DOHH2 (cell line): ENCODE results near the gene DAGLA.

Source experiments
- H3F3A ChIP-seq: fragments of 200-600 bp; sonication (generic), shearing (Covaris generic); 2 replicates; pipeline ENCODE4 v1.6.0; 2016; ENCODE audit warnings: antibody characterized with exemption, mild to moderate bottlenecking; ENCODE audit not compliant: control insufficient read depth, insufficient read depth
- H3K27ac ChIP-seq: fragments of 200-600 bp; sonication (generic); 2 replicates; pipeline ENCODE4 v1.5.1; 2014; ENCODE audit warnings: low read depth, mild to moderate bottlenecking, low read length, moderate library complexity
- H3K27me3 ChIP-seq: fragments of 200-600 bp; sonication (generic); 2 replicates; pipeline ENCODE4 v1.6.1; 2014; ENCODE audit warnings: mild to moderate bottlenecking, low read length, mixed read lengths; ENCODE audit not compliant: control insufficient read depth
- H3K36me3 ChIP-seq: fragments of 200-600 bp; sonication (generic); 2 replicates; pipeline ENCODE4 v1.6.1; 2014; ENCODE audit warnings: mild to moderate bottlenecking, low read length, moderate library complexity, mixed read lengths; ENCODE audit not compliant: control insufficient read depth
- H3K4me1 ChIP-seq: fragments of 200-600 bp; sonication (generic); 2 replicates; pipeline ENCODE4 v1.6.1; 2014; ENCODE audit warnings: mild to moderate bottlenecking, low read length, mixed read lengths; ENCODE audit not compliant: control insufficient read depth
- H3K4me2 ChIP-seq: fragments of 200-600 bp; sonication (generic); 2 replicates; pipeline ENCODE4 v1.6.0; 2014; ENCODE audit warnings: mild to moderate bottlenecking, low read length, moderate library complexity
- H3K4me3 ChIP-seq: fragments of 200-600 bp; sonication (generic); 2 replicates; pipeline ENCODE4 v1.5.1; 2014; ENCODE audit warnings: mild to moderate bottlenecking, low read length, mixed read lengths
- H3K79me2 ChIP-seq: fragments of 200-600 bp; sonication (generic); 2 replicates; pipeline ENCODE4 v1.6.1; 2014; ENCODE audit warnings: mild to moderate bottlenecking, low read length, mixed read lengths; ENCODE audit not compliant: control insufficient read depth
- H3K9me2 ChIP-seq: fragments of 200-600 bp; sonication (generic); replicated peaks from 2 replicates; pipeline ENCODE4 v1.6.1; 2014; ENCODE audit warnings: mild to moderate bottlenecking, low read length, mixed read lengths; ENCODE audit not compliant: control insufficient read depth
- H3K9me3 ChIP-seq: fragments of 200-600 bp; sonication (generic); 2 replicates; pipeline ENCODE4 v1.6.1; 2014; ENCODE audit warnings: antibody characterized with exemption, low read length, mixed read lengths; ENCODE audit not compliant: control insufficient read depth, insufficient read depth
- H4K20me1 ChIP-seq: fragments of 200-600 bp; sonication (generic); 2 replicates; pipeline ENCODE4 v1.6.0; 2014; ENCODE audit warnings: low read depth, mild to moderate bottlenecking, antibody characterized with exemption, low read length, moderate library complexity; ENCODE audit not compliant: control insufficient read depth, insufficient read depth
- CTCF ChIP-seq: fragments of 200-600 bp; sonication (generic); IDR thresholded peaks from one replicate; pipeline ENCODE4 v1.5.1; 2014; ENCODE audit warnings: antibody characterized with exemption, mild to moderate bottlenecking, low read depth, low read length; ENCODE audit not compliant: poor library complexity, severe bottlenecking
- EZH2phosphoT487 ChIP-seq: fragments of 200-600 bp; sonication (generic); IDR thresholded peaks from 2 replicates; pipeline ENCODE4 v1.6.1; 2017; ENCODE audit warnings: borderline replicate concordance, mild to moderate bottlenecking, antibody characterized with exemption, low read length, moderate library complexity, mixed read lengths

DAGLA gene

GRCh38 chr11:61711037-61711436 lies 30.8 kb downstream of the DAGLA start:
- Histone ChIP-seq H3K27ac (no peak overlapping the region), H3K27me3 (no peaks in the 10 kb centered on the region), H3K79me2 (no peaks in the 10 kb centered on the region), H3K9me2 (no peaks in the 10 kb centered on the region), H3K36me3 (no peaks in the 10 kb centered on the region), H3K4me1 (no peaks in the 10 kb centered on the region), H4K20me1 (no peaks in the 10 kb centered on the region), H3K4me3 (no peak overlapping the region), H3F3A (no peaks in the 10 kb centered on the region), H3K4me2 (no peak overlapping the region), H3K9me3 (no peaks in the 10 kb centered on the region)
- TF ChIP-seq CTCF (no peak), EZH2phosphoT487 (no peak)

GRCh38 chr11:61711498-61711897 lies 31.3 kb downstream of the DAGLA start:
- H3K4me3 ChIP-seq, result no peak overlapping the region
- H3K27ac ChIP-seq, result no peak overlapping the region
- no peaks in the 10 kb centered on the region for H3K9me3 ChIP-seq
- H3K27me3 ChIP-seq, result no peaks in the 10 kb centered on the region
- TF ChIP-seq EZH2phosphoT487 (no peak), CTCF (no peak)
- H3K4me1 ChIP-seq, result no peaks in the 10 kb centered on the region
- H3K9me2 ChIP-seq, result no peaks in the 10 kb centered on the region
- no peaks in the 10 kb centered on the region for H3F3A ChIP-seq
- no peaks in the 10 kb centered on the region for H3K79me2 ChIP-seq
- no peak overlapping the region for H3K4me2 ChIP-seq
- no peaks in the 10 kb centered on the region for H4K20me1 ChIP-seq
- no peaks in the 10 kb centered on the region for H3K36me3 ChIP-seq

GRCh38 chr11:61712314-61712713 lies 32.1 kb downstream of the DAGLA start:
- H3K4me2 ChIP-seq, result no peak overlapping the region
- H3K36me3 ChIP-seq, result no peaks in the 10 kb centered on the region
- H3K9me3 ChIP-seq, result no peaks in the 10 kb centered on the region
- H4K20me1 ChIP-seq, result no peaks in the 10 kb centered on the region
- H3K27ac ChIP-seq, result no peak overlapping the region
- H3K4me1 ChIP-seq, result no peaks in the 10 kb centered on the region
- no peaks in the 10 kb centered on the region for H3K9me2 ChIP-seq
- no peak overlapping the region for H3K4me3 ChIP-seq
- no peak for TF ChIP-seq CTCF
- TF ChIP-seq EZH2phosphoT487, result no peak
- no peaks in the 10 kb centered on the region for H3K27me3 ChIP-seq
- H3F3A ChIP-seq, result no peaks in the 10 kb centered on the region
- no peaks in the 10 kb centered on the region for H3K79me2 ChIP-seq

GRCh38 chr11:61712846-61713245 lies 32.7 kb downstream of the DAGLA start:
- no peaks in the 10 kb centered on the region for H3K9me3 ChIP-seq
- no peaks in the 10 kb centered on the region for H3F3A ChIP-seq
- no peak overlapping the region for H3K4me3 ChIP-seq
- no peaks in the 10 kb centered on the region for H4K20me1 ChIP-seq
- H3K4me2 ChIP-seq, result no peak overlapping the region
- no peaks in the 10 kb centered on the region for H3K36me3 ChIP-seq
- H3K4me1 ChIP-seq, result no peaks in the 10 kb centered on the region
- no peaks in the 10 kb centered on the region for H3K9me2 ChIP-seq
- no peaks in the 10 kb centered on the region for H3K79me2 ChIP-seq
- TF ChIP-seq EZH2phosphoT487, result no peak
- no peak for TF ChIP-seq CTCF
- H3K27me3 ChIP-seq, result no peaks in the 10 kb centered on the region
- no peak overlapping the region for H3K27ac ChIP-seq
